HCT116 (cell line): ENCODE measurements around the gene TMEM198. TPM values are rescaled to one million over a fixed set of nuclear protein-coding genes. Genes with fewer than 3 reads are reported as not detected.

Experiments used
- ATAC-seq: fragments of 200-7000 bp; cut with Tn5 transposase; 2 replicates; pipeline ENCODE4 v1.9.1; 2020; ENCODE audit warnings: mild to moderate bottlenecking, moderate library complexity
- BruUV-seq: library from RNA; stranded (reverse); fragments of 400-500 nt; replicated peaks from 2 replicates; lab custom pipeline; 2021; lab: Mats Ljungman, UMichigan
- CTCF ChIA-PET: fragments of 300-600 bp; sonication (Branson Sonifier 250); formaldehyde crosslinking; loops from one replicate; lab custom pipeline; 2021; ENCODE audit warnings: antibody characterized with exemption; lab: Charles Lee
- POLR2A ChIA-PET: fragments of 300-600, 350-600 bp; sonication (Branson Sonifier 250); formaldehyde crosslinking; loops from one replicate; lab custom pipeline; 2021; ENCODE audit warnings: antibody characterized with exemption; lab: Charles Lee
- RAD21 ChIA-PET, 2 experiments: fragments of 300-600 bp; sonication (Branson Sonifier 250); formaldehyde crosslinking; loops; one replicate each; lab custom pipeline; 2023; ENCODE audit warnings: low total read pairs in 2 of 2; ENCODE audit not compliant: uncharacterized antibody in 2 of 2, unreplicated experiment in 2 of 2, low non-redundant PET in 1 of 2; lab: Charles Lee
- DNase-seq: peaks from one replicate; pipeline ENCODE4 v3.0.0-alpha.2; 2010; ENCODE audit warnings: low read depth, low spot score
- H2AFZ ChIP-seq: fragments of 200-600 bp; shearing (Covaris generic), sonication (generic); 2 replicates; pipeline ENCODE4 v1.6.1; 2017; ENCODE audit warnings: low read depth, mixed run types, mixed read lengths, antibody characterized with exemption, low read length; ENCODE audit not compliant: poor library complexity, severe bottlenecking
- H3K27ac ChIP-seq: 2 replicates; pipeline ENCODE4 v1.5.1; 2012; ENCODE audit warnings: low read depth, low read length
- H3K27me3 ChIP-seq: fragments of 200-600 bp; sonication (generic); 2 replicates; pipeline ENCODE4 v1.6.1; 2016; ENCODE audit warnings: mixed run types, low read length, mixed read lengths; ENCODE audit not compliant: insufficient read depth
- H3K36me3 ChIP-seq, 2 experiments: fragments of 200-500 bp in 1 of 2; fragments of 200-600 bp in 1 of 2; sonication (Bioruptor generic) in 1 of 2; sonication (generic) in 1 of 2; 2 replicates each; pipeline versions ENCODE4 v1.5.1 to v1.6.1; 2014 to 2016; ENCODE audit warnings: low read length in 2 of 2, inconsistent platforms in 1 of 2, mixed read lengths in 1 of 2, mixed run types in 1 of 2; ENCODE audit not compliant: insufficient read depth in 2 of 2, control insufficient read depth in 1 of 2
- H3K4me1 ChIP-seq, 2 experiments: fragments of 200-600 bp in 1 of 2; sonication (generic) in 1 of 2; 2 replicates each; pipeline versions ENCODE4 v1.5.1 to v1.6.1; 2012 to 2017; ENCODE audit warnings: low read length in 2 of 2, inconsistent platforms in 1 of 2, mild to moderate bottlenecking in 1 of 2, mixed read lengths in 1 of 2, mixed run types in 1 of 2, moderate library complexity in 1 of 2; ENCODE audit not compliant: insufficient read depth in 2 of 2, control insufficient read depth in 1 of 2
- H3K4me2 ChIP-seq: fragments of 200-600 bp; sonication (generic); 2 replicates; pipeline ENCODE4 v1.6.1; 2017; ENCODE audit warnings: mixed run types, low read length, mixed read lengths
- H3K4me3 ChIP-seq, 2 experiments: fragments of 200-600 bp in 1 of 2; sonication (generic) in 1 of 2; replicated peaks in 1 of 2; 2 replicates each; pipeline ENCODE4 v1.5.1; 2011 to 2016; ENCODE audit warnings: low read length in 2 of 2, control low read depth in 1 of 2, low read depth in 1 of 2, mild to moderate bottlenecking in 1 of 2, mixed read lengths in 1 of 2, mixed run types in 1 of 2
- H3K79me2 ChIP-seq: fragments of 200-600 bp; sonication (generic); 2 replicates; pipeline ENCODE4 v1.6.1; 2017; ENCODE audit warnings: mild to moderate bottlenecking, mixed run types, low read length, moderate library complexity, mixed read lengths; ENCODE audit not compliant: insufficient read depth
- H3K9ac ChIP-seq: fragments of 200-600 bp; sonication (generic); 2 replicates; pipeline ENCODE4 v1.6.1; 2016; ENCODE audit warnings: low read length, mixed read lengths
- H3K9me2 ChIP-seq: fragments of 200-600 bp; sonication (generic), shearing (Covaris generic); 2 replicates; pipeline ENCODE4 v1.6.1; 2017; ENCODE audit warnings: mixed run types, mild to moderate bottlenecking, moderate library complexity; ENCODE audit not compliant: insufficient read depth
- H3K9me3 ChIP-seq, 2 experiments: fragments of 200-500 bp in 1 of 2; fragments of 200-600 bp in 1 of 2; sonication (Bioruptor generic) in 1 of 2; sonication (generic) in 1 of 2; 2 replicates each; pipeline ENCODE4 v1.6.1; 2014 to 2017; ENCODE audit warnings: low read length in 2 of 2, mixed read lengths in 2 of 2, inconsistent platforms in 1 of 2, low read depth in 1 of 2, mild to moderate bottlenecking in 1 of 2, mixed run types in 1 of 2, moderate library complexity in 1 of 2; ENCODE audit not compliant: control insufficient read depth in 1 of 2, insufficient read depth in 1 of 2
- H4K20me1 ChIP-seq: fragments of 200-600 bp; sonication (generic), shearing (Covaris generic); 2 replicates; pipeline ENCODE4 v1.6.1; 2017; ENCODE audit warnings: mixed run types, mild to moderate bottlenecking, moderate library complexity; ENCODE audit not compliant: insufficient read depth
- ATF3 ChIP-seq: IDR thresholded peaks from 2 replicates; pipeline ENCODE4 v1.6.1; 2012
- CEBPB ChIP-seq: IDR thresholded peaks from 2 replicates; pipeline ENCODE4 v1.6.1; 2012; ENCODE audit warnings: low read depth
- JUND ChIP-seq: IDR thresholded peaks from 2 replicates; pipeline ENCODE4 v1.6.1; 2012
- MAX ChIP-seq: IDR thresholded peaks from 2 replicates; pipeline ENCODE4 v1.6.1; 2012
- POLR2A ChIP-seq: IDR thresholded peaks from 2 replicates; pipeline ENCODE4 v1.7.0; 2011; ENCODE audit warnings: borderline replicate concordance; ENCODE audit not compliant: insufficient read depth, insufficient read length; ENCODE audit errors: extremely low read depth
- POLR2AphosphoS5 ChIP-seq: IDR thresholded peaks from 2 replicates; pipeline ENCODE4 v1.6.1; 2011; ENCODE audit warnings: mild to moderate bottlenecking, low read depth, low read length, moderate library complexity
- RAD21 ChIP-seq: IDR thresholded peaks from 2 replicates; pipeline ENCODE4 v1.6.1; 2012; ENCODE audit warnings: low read depth, mild to moderate bottlenecking
- REST ChIP-seq: IDR thresholded peaks from 2 replicates; pipeline ENCODE4 v1.6.1; 2012; ENCODE audit warnings: low read depth
- SIN3A ChIP-seq: IDR thresholded peaks from 2 replicates; pipeline ENCODE4 v1.6.1; 2012; ENCODE audit warnings: low read depth
- SP1 ChIP-seq: IDR thresholded peaks from 2 replicates; pipeline ENCODE4 v1.6.1; 2012; ENCODE audit warnings: low read depth
- TCF7L2 ChIP-seq: IDR thresholded peaks from 2 replicates; pipeline ENCODE4 v1.7.0; 2011; ENCODE audit warnings: borderline replicate concordance, inconsistent platforms; ENCODE audit not compliant: insufficient read depth, insufficient read length; ENCODE audit errors: extremely low read depth
- YY1 ChIP-seq: IDR thresholded peaks from 2 replicates; pipeline ENCODE4 v1.6.1; 2011; ENCODE audit warnings: low read length, low read depth, moderate library complexity, mild to moderate bottlenecking; ENCODE audit not compliant: insufficient replicate concordance; ENCODE audit errors: extremely low read depth
- ZFX ChIP-seq: fragments of 450-650 bp; IDR thresholded peaks from 2 replicates; pipeline ENCODE4 v1.6.1; 2017
- ZNF274 ChIP-seq: fragments of 200-500 bp; sonication (Bioruptor generic); IDR thresholded peaks from 2 replicates; pipeline ENCODE4 v1.6.1; 2014; ENCODE audit warnings: mild to moderate bottlenecking, low read depth, low read length, inconsistent platforms
- intact Hi-C: fragments of 100-400 bp; cut with micrococcal nuclease; formaldehyde crosslinking; loops from 2 replicates; pipeline ENCODE4 v1.10.0; 2022
- total RNA-seq: library from RNA; stranded (reverse); gene quantifications from one replicate; pipeline ENCODE4 v1.2.1, GENCODE V29; 2021; ENCODE audit not compliant: unreplicated experiment

TMEM198 gene
- total RNA-seq, 1 experiment from 2014 or later: 2.1 TPM

- Histone ChIP-seq H3K4me2 (no peak overlapping the region), H3K9ac (no peak overlapping the region), H3K27me3 (no peaks in the 10 kb centered on the region), H3K27ac (no peak overlapping the region), H3K4me1 (peaks cover 13 to 39% of the 10 kb centered on the region in 2 experiments; a peak in 3 of 4 replicates), H3K4me3 (no peak overlapping the region), H3K9me3 (no peaks in the 10 kb centered on the region), H2AFZ (no peak overlapping the region), H3K9me2 (no peaks in the 10 kb centered on the region), H3K79me2 (no peaks in the 10 kb centered on the region), H4K20me1 (no peaks in the 10 kb centered on the region), H3K36me3 (no peaks in the 10 kb centered on the region)
- ChIA-PET POLR2A (no interaction called here), RAD21 (no interaction called here), CTCF (interaction anchor here (0.6 to 7.7 kb wide), 3 partner anchors 8 to 129 kb away, joined by 4 to 103 read pairs (median 5); a partner anchor contains a TSS)
- intact Hi-C loops: loop anchor here (10.0 kb wide), 1 partner anchor 358 kb away; the partner anchor contains the start of genes CNPPD1, RETREG2 and SLC23A3
- BruUV-seq: no TSS peak
- ATAC-seq (no peak), DNase-seq (no peak)
- no peak for TF ChIP-seq POLR2A
- no peak for TF ChIP-seq RAD21
- TF ChIP-seq ZFX: no peak
- no peak for TF ChIP-seq TCF7L2
- TF ChIP-seq JUND: no peak
- no peak for TF ChIP-seq CEBPB
Observed at GRCh38 chr2:219532378-219532649, 11.5 kb upstream of the TMEM198 start.

GRCh38 chr2:219533930-219534661, 9.7 kb upstream of the TMEM198 start:
- no TSS peak for BruUV-seq
- no peak for ATAC-seq
- POLR2A ChIA-PET: no interaction called here
- TF ChIP-seq ATF3 (no peak), REST (no peak), SP1 (no peak), POLR2A (no peak), SIN3A (no peak), ZFX (no peak), MAX (no peak), YY1 (no peak), RAD21 (no peak), JUND (no peak), POLR2AphosphoS5 (no peak), ZNF274 (no peak)

More at GRCh38 chr2:219533930-219534661, 9.7 kb upstream of the TMEM198 start:
- no peak for DNase-seq
- H3K9me2 ChIP-seq: no peaks in the 10 kb centered on the region
- intact Hi-C loops: loop anchor here (10.0 kb wide), 1 partner anchor 359 kb away; the partner anchor contains the start of genes CNPPD1, RETREG2 and SLC23A3
- no peak overlapping the region for H3K4me2 ChIP-seq
- H3K9ac ChIP-seq: no peak overlapping the region
- peaks cover 0 to 3% of the 10 kb centered on the region in 2 experiments; a peak in 1 of 4 replicates for H3K36me3 ChIP-seq
- H3K27me3 ChIP-seq: no peaks in the 10 kb centered on the region
- H3K4me3 ChIP-seq: no peak overlapping the region
- RAD21 ChIA-PET: no interaction called here
- H3K4me1 ChIP-seq: peaks cover 28 to 55% of the 10 kb centered on the region in 2 experiments
- H4K20me1 ChIP-seq: no peaks in the 10 kb centered on the region
- no peaks in the 10 kb centered on the region for H3K9me3 ChIP-seq
- CTCF ChIA-PET: interaction anchor here (0.6 to 1.4 kb wide), 2 partner anchors 10 to 58 kb away, joined by 3 read pairs; partner anchors contain the start of genes CHPF and TMEM198
- no peak overlapping the region for H3K27ac ChIP-seq
- no peak overlapping the region for H2AFZ ChIP-seq
- H3K79me2 ChIP-seq: peaks cover 8% of the 10 kb centered on the region; the same call in 1 of the 2 replicates
